Activated T-cell treated with anti-CD3 and anti-CD28 coated beads for 48 hours (primary cell): ENCODE data around the gene CD40.
"Not testable (repeated sequence)": the region's sequence is repeated elsewhere in the genome, so short reads cannot be mapped to it uniquely, and the experiment has no call there.

ENCODE experiments used
- DNase-seq: peaks from one replicate; pipeline ENCODE4 v3.0.0-alpha.2; 2020; ENCODE audit warnings: low read depth

The CD40 gene

GRCh38 chr20:46099491-46100287, 18.4 kb upstream of the CD40 start:
- no peak for DNase-seq

- DNase-seq = not testable (repeated sequence)
Measured at GRCh38 chr20:46100444-46100843, 17.7 kb upstream of the CD40 start.

GRCh38 chr20:46100988-46101387, 17.1 kb upstream of the CD40 start:
- no peak for DNase-seq

- DNase-seq = no peak
Measured at GRCh38 chr20:46101957-46102356, 16.2 kb upstream of the CD40 start.

GRCh38 chr20:46102940-46103339, 15.2 kb upstream of the CD40 start:
- DNase-seq = no peak

- DNase-seq = no peak
Measured at GRCh38 chr20:46104262-46104661, 13.9 kb upstream of the CD40 start.

GRCh38 chr20:46107061-46107460, 11.1 kb upstream of the CD40 start:
- no peak for DNase-seq

- no peak for DNase-seq
Measured at GRCh38 chr20:46108435-46108841, 9.7 kb upstream of the CD40 start.

- no peak for DNase-seq
Measured at GRCh38 chr20:46108976-46109375, 9.1 kb upstream of the CD40 start.

GRCh38 chr20:46111028-46111835, 6.9 kb upstream of the CD40 start:
- DNase-seq = peak; percentile 20

- no peak for DNase-seq
Measured at GRCh38 chr20:46111836-46112212, 6.3 kb upstream of the CD40 start.

- DNase-seq = no peak
Measured at GRCh38 chr20:46112430-46113112, 5.5 kb upstream of the CD40 start.

- DNase-seq = no peak
Measured at GRCh38 chr20:46113113-46113470, 5.0 kb upstream of the CD40 start.

GRCh38 chr20:46114449-46114848, 3.7 kb upstream of the CD40 start:
- no peak for DNase-seq

- no peak for DNase-seq
Measured at GRCh38 chr20:46118481-46119020, 437 bp downstream of the CD40 start.

GRCh38 chr20:46119028-46119546, 973 bp downstream of the CD40 start:
- DNase-seq = no peak

- DNase-seq = no peak
Measured at GRCh38 chr20:46119547-46119946, 1.4 kb downstream of the CD40 start.

GRCh38 chr20:46120136-46120535, 2.0 kb downstream of the CD40 start:
- DNase-seq = no peak

- no peak for DNase-seq
Measured at GRCh38 chr20:46121184-46121930, 3.2 kb downstream of the CD40 start.

- DNase-seq = no peak
Measured at GRCh38 chr20:46122071-46122470, 4.0 kb downstream of the CD40 start.
